Thyroid gland (tissue), 4 donors: Measurements from ENCODE around the gene DRD3. TPM values are rescaled to one million over a fixed set of nuclear protein-coding genes. Genes with fewer than 3 reads are reported as not detected.

Experiments
- DNase-seq, 2 donors: peaks; one replicate each; pipeline ENCODE4 v3.0.0-alpha.2; 2019
- H3K27ac ChIP-seq, 3 donors: fragments of 200-600 bp; sonication (generic); 1 replicate in 2 of 3; 2 replicates in 1 of 3; pipeline ENCODE4 v1.5.1; 2016 to 2019; ENCODE audit warnings: mild to moderate bottlenecking in 1 of 3, moderate library complexity in 1 of 3
- H3K27me3 ChIP-seq: fragments of 200-600 bp; sonication (generic); one replicate; pipeline ENCODE4 v1.5.1; 2019
- H3K36me3 ChIP-seq, 2 donors: fragments of 200-600 bp; sonication (generic); one replicate each; pipeline ENCODE4 v1.5.1; 2016 to 2019
- H3K4me1 ChIP-seq, 2 donors: fragments of 200-600 bp; sonication (generic); one replicate each; pipeline ENCODE4 v1.5.1; 2017 to 2019
- H3K4me3 ChIP-seq, 3 donors: fragments of 200-600 bp; sonication (generic); replicated peaks in 1 of 3; 1 replicate in 2 of 3; 2 replicates in 1 of 3; pipeline ENCODE4 v1.5.1; 2016; ENCODE audit warnings: mild to moderate bottlenecking in 1 of 3
- H3K9me3 ChIP-seq: fragments of 200-600 bp; sonication (generic); one replicate; pipeline ENCODE4 v1.5.1; 2017
- CTCF ChIP-seq, 6 experiments: fragments of 200-600 bp in 3 of 6; fragments of 450-650 bp in 3 of 6; sonication (generic) in 3 of 6; IDR thresholded peaks; one replicate each; pipeline ENCODE4 v1.5.1; 2016 to 2019; ENCODE audit warnings: antibody characterized with exemption in 6 of 6, mild to moderate bottlenecking in 2 of 6, inconsistent platforms in 1 of 6, moderate library complexity in 1 of 6
- POLR2A ChIP-seq, 2 donors: fragments of 450-650 bp; IDR thresholded peaks; one replicate each; pipeline ENCODE4 v1.6.1; 2017; ENCODE audit warnings: antibody characterized with exemption in 2 of 2, mild to moderate bottlenecking in 2 of 2, moderate library complexity in 1 of 2
- WGBS, 2 donors: methylation state at CpG; one replicate each; pipeline ENCODE4 v1.1.5; 2017; 5-methylcytosine and 5-hydroxymethylcytosine counted together
- intact Hi-C: fragments of 100-400 bp; cut with DNase I; formaldehyde crosslinking; loops from one replicate; pipeline ENCODE4 v1.15.1; 2023
- total RNA-seq, 4 donors: library from RNA; depleted of rRNA; stranded (reverse); fragments of >200 nt; gene quantifications; one replicate each; pipeline ENCODE4 v1.2.3, GENCODE V29; 2016

Gene DRD3
- total RNA-seq, 4 donors from 2014 or later = not detected

- Histone ChIP-seq H3K27me3 (no peaks in the 10 kb centered on the region), H3K4me3 (no peak overlapping the region), H3K4me1 (no peaks in the 10 kb centered on the region), H3K36me3 (no peaks in the 10 kb centered on the region), H3K9me3 (no peaks in the 10 kb centered on the region), H3K27ac (no peak overlapping the region)
- intact Hi-C loops = no loop called here
- DNase-seq = no peak
- 73 to 79% methylated on average over 7 of the region's 7 CpGs for WGBS, 2 donors
- TF ChIP-seq POLR2A (IDR thresholded peaks at IDR 0.05) (no peak), CTCF (IDR thresholded peaks at IDR 0.05) (no peak)
Observed at GRCh38 chr3:114144909-114145688, 33.8 kb downstream of the DRD3 start.

GRCh38 chr3:114143817-114144216, 35.0 kb downstream of the DRD3 start:
- no peak overlapping the region for H3K27ac ChIP-seq

GRCh38 chr3:114139836-114140235, 39.0 kb downstream of the DRD3 start:
- no peak overlapping the region for H3K27ac ChIP-seq
- H3K4me1 ChIP-seq = no peaks in the 10 kb centered on the region
- TF ChIP-seq CTCF (IDR thresholded peaks at IDR 0.05) = no peak
- TF ChIP-seq POLR2A (IDR thresholded peaks at IDR 0.05) = no peak
- intact Hi-C loops = no loop called here
- no peaks in the 10 kb centered on the region for H3K27me3 ChIP-seq
- H3K4me3 ChIP-seq = no peak overlapping the region
- no peaks in the 10 kb centered on the region for H3K36me3 ChIP-seq
- DNase-seq = no peak
- no peaks in the 10 kb centered on the region for H3K9me3 ChIP-seq
- 78 to 93% methylated on average over 3 of the region's 3 CpGs for WGBS, 2 donors

More at GRCh38 chr3:114143817-114144216, 35.0 kb downstream of the DRD3 start:
- intact Hi-C loops = no loop called here
- WGBS, 2 donors = 83 to 88% methylated on average over 1 of the region's 1 CpG
- H3K4me1 ChIP-seq = no peaks in the 10 kb centered on the region
- H3K9me3 ChIP-seq = no peaks in the 10 kb centered on the region
- DNase-seq = no peak
- no peaks in the 10 kb centered on the region for H3K27me3 ChIP-seq
- no peak overlapping the region for H3K4me3 ChIP-seq
- TF ChIP-seq POLR2A (IDR thresholded peaks at IDR 0.05) = no peak
- TF ChIP-seq CTCF (IDR thresholded peaks at IDR 0.05) = no peak
- H3K36me3 ChIP-seq = no peaks in the 10 kb centered on the region

- DNase-seq = no peak
- intact Hi-C loops = no loop called here
- 94 to 96% methylated on average over 3 of the region's 3 CpGs for WGBS, 2 donors
- H3K36me3 ChIP-seq = no peaks in the 10 kb centered on the region
- no peak overlapping the region for H3K27ac ChIP-seq
- TF ChIP-seq POLR2A (IDR thresholded peaks at IDR 0.05) (no peak), CTCF (IDR thresholded peaks at IDR 0.05) (no peak)
- H3K4me3 ChIP-seq = no peak overlapping the region
- H3K9me3 ChIP-seq = no peaks in the 10 kb centered on the region
- H3K27me3 ChIP-seq = no peaks in the 10 kb centered on the region
- H3K4me1 ChIP-seq = no peaks in the 10 kb centered on the region
Observed at GRCh38 chr3:114133947-114134346, 44.9 kb downstream of the DRD3 start.

GRCh38 chr3:114132500-114132899, 46.4 kb downstream of the DRD3 start:
- 97 to 98% methylated on average over 3 of the region's 3 CpGs for WGBS, 2 donors
- Histone ChIP-seq H3K4me1 (no peaks in the 10 kb centered on the region), H3K36me3 (no peaks in the 10 kb centered on the region), H3K27me3 (no peaks in the 10 kb centered on the region), H3K4me3 (no peak overlapping the region), H3K9me3 (no peaks in the 10 kb centered on the region), H3K27ac (no peak overlapping the region)
- intact Hi-C loops = no loop called here
- TF ChIP-seq CTCF (IDR thresholded peaks at IDR 0.05) = no peak
- TF ChIP-seq POLR2A (IDR thresholded peaks at IDR 0.05) = no peak
- no peak for DNase-seq
